Stomach (tissue), 9 donors: Measurements from ENCODE around the gene FADS3. TPM values are rescaled to one million over a fixed set of nuclear protein-coding genes. Genes with fewer than 3 reads are reported as not detected.

ENCODE experiments used
- DNase-seq, 2 donors: peaks; one replicate each; pipeline versions ENCODE4 v3.0.0 to v3.0.0-alpha.2; 2013 to 2019
- H3K27ac ChIP-seq, 5 donors: fragments of 200-600 bp in 4 of 5; sonication (generic) in 4 of 5; one replicate each; pipeline ENCODE4 v1.5.1; 2013 to 2019; ENCODE audit warnings: mild to moderate bottlenecking in 1 of 5, moderate library complexity in 1 of 5
- H3K27me3 ChIP-seq, 3 donors: fragments of 200-600 bp; sonication (generic); one replicate each; pipeline ENCODE4 v1.5.1; 2017 to 2019; ENCODE audit warnings: mixed run types in 1 of 3
- H3K36me3 ChIP-seq, 4 donors: fragments of 200-600 bp; sonication (generic); 1 replicate in 3 of 4; 2 replicates in 1 of 4; pipeline ENCODE4 v1.5.1; 2016 to 2019
- H3K4me1 ChIP-seq, 4 donors: fragments of 200-600 bp; sonication (generic); one replicate each; pipeline ENCODE4 v1.5.1; 2016 to 2019
- H3K4me3 ChIP-seq, 4 donors: fragments of 200-600 bp; sonication (generic) in 3 of 4; one replicate each; pipeline ENCODE4 v1.5.1; 2016 to 2019; ENCODE audit warnings: mild to moderate bottlenecking in 1 of 4
- H3K9me3 ChIP-seq, 4 donors: fragments of 200-600 bp; sonication (generic); one replicate each; pipeline ENCODE4 v1.5.1; 2016 to 2019
- EP300 ChIP-seq: sonication (generic); formaldehyde crosslinking; IDR thresholded peaks from one replicate; pipeline ENCODE4 v1.6.1; 2017; ENCODE audit warnings: antibody characterized with exemption
- POLR2A ChIP-seq, 4 donors: fragments of 450-650 bp; IDR thresholded peaks; one replicate each; pipeline ENCODE4 v1.6.1; 2016; ENCODE audit warnings: antibody characterized with exemption in 4 of 4, control low read depth in 2 of 4, mild to moderate bottlenecking in 1 of 4, moderate library complexity in 1 of 4
- POLR2AphosphoS5 ChIP-seq, 3 donors: sonication (generic); formaldehyde crosslinking; IDR thresholded peaks; one replicate each; pipeline ENCODE4 v1.6.1; 2016; ENCODE audit warnings: antibody characterized with exemption in 3 of 3
- WGBS, 5 donors: extraction: QIAGEN DNeasy Blood & Tissue Kit in 3 of 5; methylation state at CpG; one replicate each; pipeline versions ENCODE4 v1.1.5 to v1.1.7; 2013 to 2018; 5-methylcytosine and 5-hydroxymethylcytosine counted together
- intact Hi-C: fragments of 100-400 bp; cut with DNase I; formaldehyde crosslinking; loops from one replicate; pipeline ENCODE4 v1.15.1; 2023; ENCODE audit warnings: low total_unique reads
- polyA plus RNA-seq, 3 donors: library from polyadenylated mRNA; stranded (reverse); fragments of 200-250 nt; gene quantifications; one replicate each; pipeline ENCODE4 v1.2.3, GENCODE V29; 2013
- total RNA-seq, 5 donors: library from RNA; depleted of rRNA; stranded (reverse); fragments of >200 nt; gene quantifications; one replicate each; pipeline versions ENCODE4 v1.1.0 to v1.2.3, GENCODE V29; 2014 to 2016
- TF ChIP-seq, protein P1 (sequence below), 7 experiments: fragments of 450-650 bp in 4 of 7; fragments of 200-600 bp in 3 of 7; sonication (generic) in 3 of 7; IDR thresholded peaks; one replicate each; pipeline ENCODE4 v1.5.1; 2016 to 2019; ENCODE audit warnings: antibody characterized with exemption in 7 of 7, control low read depth in 2 of 7, mild to moderate bottlenecking in 1 of 7
- donor health status: healthy with polysubstance abuse.
- donor health status: Bipolar disorder and iron deficiency.
- donor health status: healthy.

The FADS3 gene
- total and polyA plus RNA-seq, 8 donors, result 2.6 to 140 (median 17.5) TPM

DNA sequence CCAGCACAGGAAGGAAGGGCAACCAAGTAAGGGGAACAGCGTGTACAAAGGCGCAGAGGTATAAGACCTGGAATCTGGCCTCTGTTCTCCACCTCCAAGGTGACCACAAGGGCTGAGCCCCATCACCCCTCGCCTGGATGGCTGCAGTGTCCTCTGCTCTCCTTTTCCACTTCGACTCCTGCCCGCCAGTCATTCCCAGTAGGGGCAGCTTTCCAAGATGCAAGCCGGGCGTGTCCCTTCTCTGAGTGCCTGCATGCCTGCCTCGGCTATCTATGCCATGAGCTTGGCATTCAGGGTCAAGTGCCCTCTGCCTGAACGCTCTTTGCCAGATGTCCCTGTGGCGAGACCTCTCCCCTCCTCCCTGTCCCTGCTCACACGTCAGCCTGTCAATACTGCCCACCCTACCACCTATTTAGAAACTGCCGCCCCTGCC is 17.0 kb downstream of the FADS3 start:
- H3K9me3 ChIP-seq, result no peaks in the 10 kb centered on the region
- H3K4me1 ChIP-seq, result peaks cover 0 to 20% (median 11%) of the 10 kb centered on the region in 4 donors
- no peak overlapping the region for H3K4me3 ChIP-seq
- 44 to 76% (median 47%) methylated on average over 12 of the region's 12 CpGs for WGBS, 5 donors
- H3K27ac ChIP-seq, result no peak overlapping the region
- intact Hi-C loops, result no loop called here
- no peak for TF ChIP-seq POLR2AphosphoS5 (IDR thresholded peaks at IDR 0.05)
- TF ChIP-seq, protein P1, sequence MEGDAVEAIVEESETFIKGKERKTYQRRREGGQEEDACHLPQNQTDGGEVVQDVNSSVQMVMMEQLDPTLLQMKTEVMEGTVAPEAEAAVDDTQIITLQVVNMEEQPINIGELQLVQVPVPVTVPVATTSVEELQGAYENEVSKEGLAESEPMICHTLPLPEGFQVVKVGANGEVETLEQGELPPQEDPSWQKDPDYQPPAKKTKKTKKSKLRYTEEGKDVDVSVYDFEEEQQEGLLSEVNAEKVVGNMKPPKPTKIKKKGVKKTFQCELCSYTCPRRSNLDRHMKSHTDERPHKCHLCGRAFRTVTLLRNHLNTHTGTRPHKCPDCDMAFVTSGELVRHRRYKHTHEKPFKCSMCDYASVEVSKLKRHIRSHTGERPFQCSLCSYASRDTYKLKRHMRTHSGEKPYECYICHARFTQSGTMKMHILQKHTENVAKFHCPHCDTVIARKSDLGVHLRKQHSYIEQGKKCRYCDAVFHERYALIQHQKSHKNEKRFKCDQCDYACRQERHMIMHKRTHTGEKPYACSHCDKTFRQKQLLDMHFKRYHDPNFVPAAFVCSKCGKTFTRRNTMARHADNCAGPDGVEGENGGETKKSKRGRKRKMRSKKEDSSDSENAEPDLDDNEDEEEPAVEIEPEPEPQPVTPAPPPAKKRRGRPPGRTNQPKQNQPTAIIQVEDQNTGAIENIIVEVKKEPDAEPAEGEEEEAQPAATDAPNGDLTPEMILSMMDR (IDR thresholded peaks at IDR 0.05), result no peak
- TF ChIP-seq POLR2A (IDR thresholded peaks at IDR 0.05), result no peak
- no peak for TF ChIP-seq EP300
- DNase-seq, result no peak
- peaks cover 0 to 44% (median 23%) of the 10 kb centered on the region in 4 donors for H3K36me3 ChIP-seq
- peaks cover 0 to 12% (median 0%) of the 10 kb centered on the region in 3 donors for H3K27me3 ChIP-seq

DNA sequence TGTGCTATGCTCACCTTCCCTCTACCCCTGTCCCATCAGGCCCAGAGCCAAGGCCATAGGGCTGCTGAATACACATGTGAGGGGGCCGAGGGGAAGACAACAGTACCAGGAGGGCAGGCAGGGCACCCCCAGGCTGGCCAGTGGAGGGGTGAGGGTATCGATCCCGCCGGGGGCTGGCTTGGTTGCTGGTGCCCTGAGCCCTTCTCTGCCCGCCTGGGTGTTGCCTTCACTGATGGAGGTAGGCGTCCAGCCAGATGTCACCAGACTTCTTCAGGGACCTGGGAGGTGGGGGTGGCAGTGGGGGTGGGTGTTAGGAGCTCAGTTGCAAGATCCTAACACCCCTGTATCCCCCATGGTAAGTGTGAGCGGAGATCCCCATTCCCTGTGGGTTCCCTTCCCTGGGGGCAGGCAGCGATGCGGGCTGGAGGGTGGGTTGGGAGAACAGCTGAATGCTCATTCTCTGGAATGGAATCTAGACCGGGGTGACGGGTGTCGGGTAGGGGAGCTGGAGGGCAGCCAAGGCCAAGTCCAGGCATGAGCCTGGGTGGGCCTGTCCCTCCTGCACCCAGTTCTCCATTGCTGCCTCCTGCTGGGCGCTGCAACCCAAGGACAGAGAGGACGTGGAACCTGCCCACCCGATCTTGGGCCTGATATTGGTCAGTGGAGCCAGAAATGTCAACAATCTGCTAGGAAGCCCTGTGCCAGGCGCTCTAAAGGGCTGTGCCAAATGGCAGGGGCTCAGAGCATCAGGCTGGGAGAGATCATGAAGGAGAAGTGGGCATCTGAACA is 17.6 kb downstream of the FADS3 start:
- 73 to 85% (median 81%) methylated on average over 16 of the region's 16 CpGs for whole genome bisulfite sequencing, 5 donors
- intact Hi-C loops, result no loop called here
- Histone ChIP-seq H3K9me3 (no peaks in the 10 kb centered on the region), H3K27ac (no peak overlapping the region), H3K4me3 (no peak overlapping the region), H3K27me3 (peaks cover 0 to 12% (median 0%) of the 10 kb centered on the region in 3 donors), H3K36me3 (peaks cover 0 to 37% (median 17%) of the 10 kb centered on the region in 4 donors), H3K4me1 (peaks cover 0 to 20% (median 11%) of the 10 kb centered on the region in 4 donors)
- TF ChIP-seq POLR2A (IDR thresholded peaks at IDR 0.05) (no peak), POLR2AphosphoS5 (IDR thresholded peaks at IDR 0.05) (no peak), EP300 (no peak)
- TF ChIP-seq, protein P1 (IDR thresholded peaks at IDR 0.05), result no peak
- DNase-seq, result no peak

DNA sequence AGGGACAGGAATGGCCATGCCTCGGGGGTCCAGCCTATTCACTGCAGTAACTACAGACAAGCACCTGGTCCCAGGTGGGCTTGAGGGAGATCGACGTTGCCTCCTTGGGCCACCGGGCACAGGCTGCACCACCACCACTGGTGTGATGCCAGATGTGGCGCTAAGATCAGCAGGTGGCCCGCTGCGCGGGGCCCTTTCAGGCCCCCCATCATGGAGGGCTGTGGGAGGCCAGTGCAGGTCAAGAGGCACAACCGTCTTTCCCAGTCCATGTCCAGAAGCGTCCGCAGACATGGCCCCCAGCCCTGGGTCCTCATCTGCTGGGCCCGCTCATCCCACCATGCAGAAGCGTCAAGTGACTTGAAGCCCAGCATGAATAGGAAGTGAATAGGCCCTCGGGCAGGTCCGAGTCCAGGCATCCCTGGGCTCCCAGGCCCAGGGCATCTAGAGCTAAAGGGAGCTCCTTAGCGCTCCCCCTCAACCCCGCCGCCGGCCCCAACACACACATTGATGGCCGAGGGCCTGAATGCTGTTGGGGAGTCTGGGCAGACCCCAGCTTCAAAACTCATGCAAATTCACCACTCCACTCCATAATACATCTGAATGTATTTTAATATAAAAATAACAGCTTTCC is 18.3 kb downstream of the FADS3 start:
- WGBS, 5 donors, result 88 to 97% (median 91%) methylated on average over 9 to 20 of the region's 20 CpGs
- no peak overlapping the region for H3K27ac ChIP-seq
- H3K36me3 ChIP-seq, result peaks cover 0 to 30% (median 10%) of the 10 kb centered on the region in 4 donors
- H3K4me1 ChIP-seq, result peaks cover 0 to 20% (median 11%) of the 10 kb centered on the region in 4 donors
- H3K9me3 ChIP-seq, result no peaks in the 10 kb centered on the region
- intact Hi-C loops, result no loop called here
- DNase-seq, result no peak
- peaks cover 0 to 12% (median 0%) of the 10 kb centered on the region in 3 donors for H3K27me3 ChIP-seq
- no peak for TF ChIP-seq EP300
- no peak for TF ChIP-seq POLR2A (IDR thresholded peaks at IDR 0.05)
- TF ChIP-seq, protein P1 (IDR thresholded peaks at IDR 0.05), result no peak
- no peak for TF ChIP-seq POLR2AphosphoS5 (IDR thresholded peaks at IDR 0.05)
- no peak overlapping the region for H3K4me3 ChIP-seq

DNA sequence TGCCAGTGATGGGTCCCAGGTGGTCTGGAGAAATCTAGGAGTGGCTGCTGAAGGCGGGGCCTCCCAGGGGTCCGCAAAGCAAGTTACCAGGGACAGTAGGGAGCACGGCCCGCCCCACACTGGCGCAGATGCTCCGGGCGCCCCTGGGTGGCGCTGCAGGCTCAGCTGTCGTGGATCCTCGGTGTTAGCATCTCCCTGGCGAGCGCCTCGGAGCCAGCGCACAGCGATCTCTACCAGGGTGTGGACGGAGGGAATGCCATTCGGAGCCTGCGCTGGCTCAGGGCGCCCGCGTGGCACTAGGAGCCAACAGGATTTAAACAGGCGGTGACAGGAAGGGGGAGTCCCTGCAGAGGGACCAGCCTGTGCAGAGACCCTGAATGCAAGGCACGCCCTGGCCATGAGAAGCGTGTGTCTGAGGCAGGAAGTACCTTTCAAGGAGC is 20.2 kb downstream of the FADS3 start:
- peaks cover 0 to 12% (median 0%) of the 10 kb centered on the region in 3 donors for H3K27me3 ChIP-seq
- 2 to 5% (median 2%) methylated on average over 14 to 24 of the region's 24 CpGs for WGBS, 5 donors
- DNase-seq, result peak; percentile 72 to 89
- TF ChIP-seq, protein P1 (IDR thresholded peaks at IDR 0.05), result peak in 5 of 7 experiments; percentile 73 to 82 (median 79)
- peak in 1 of 3 donors; percentile 44 for TF ChIP-seq POLR2AphosphoS5 (IDR thresholded peaks at IDR 0.05)
- no peak for TF ChIP-seq EP300
- no peak for TF ChIP-seq POLR2A (IDR thresholded peaks at IDR 0.05)
- peaks cover 0 to 20% (median 11%) of the 10 kb centered on the region in 4 donors for H3K4me1 ChIP-seq
- H3K4me3 ChIP-seq, result no peak overlapping the region
- peak overlapping the region in 2 of 5 donors; percentile 7 to 46 for H3K27ac ChIP-seq
- no peaks in the 10 kb centered on the region for H3K9me3 ChIP-seq
- intact Hi-C loops, result no loop called here
- peaks cover 0 to 21% (median 8%) of the 10 kb centered on the region in 4 donors for H3K36me3 ChIP-seq
